ENCODE data around the gene MT1A.

Gene MT1A

GRCh38 chr16:56634715-56635440, 3.6 kb upstream of the MT1A start:
- peak; percentile 20 for ATAC-seq

GRCh38 chr16:56635441-56635967, 3.0 kb upstream of the MT1A start:
- no peak for ATAC-seq
- TF ChIP-seq TOX (CRISPR knock-in tag; IDR thresholded peaks at IDR 0.05; ENCODE audit: borderline replicate concordance), result no peak
- TF ChIP-seq CSRNP3 (CRISPR knock-in tag; IDR thresholded peaks at IDR 0.05), result no peak
- TF ChIP-seq PATZ1 (CRISPR knock-in tag; IDR thresholded peaks at IDR 0.05; ENCODE audit: borderline replicate concordance), result no peak
- TF ChIP-seq GLIS3 (CRISPR knock-in tag; IDR thresholded peaks at IDR 0.05), result no peak
- TF ChIP-seq SNAI2 (CRISPR knock-in tag; IDR thresholded peaks at IDR 0.05), result no peak
- no peak for TF ChIP-seq ZFP3 (CRISPR knock-in tag; IDR thresholded peaks at IDR 0.05)
- TF ChIP-seq ZNF8 (CRISPR knock-in tag; IDR thresholded peaks at IDR 0.05), result no peak
- no peak for TF ChIP-seq OSR1 (CRISPR knock-in tag; IDR thresholded peaks at IDR 0.05)

More at GRCh38 chr16:56634715-56635440, 3.6 kb upstream of the MT1A start:
- no peak for TF ChIP-seq BACH2 (CRISPR knock-in tag; IDR thresholded peaks at IDR 0.05; ENCODE audit: borderline replicate concordance)
- no peak for TF ChIP-seq CSRNP3 (CRISPR knock-in tag; IDR thresholded peaks at IDR 0.05)
- TF ChIP-seq PPARA (CRISPR knock-in tag; IDR thresholded peaks at IDR 0.05; ENCODE audit: borderline replicate concordance), result no peak
- no peak for TF ChIP-seq ZC3H10 (CRISPR knock-in tag; IDR thresholded peaks at IDR 0.05)
- no peak for TF ChIP-seq TOX (CRISPR knock-in tag; IDR thresholded peaks at IDR 0.05; ENCODE audit: borderline replicate concordance)
- no peak for TF ChIP-seq ZNF565 (CRISPR knock-in tag; conservative IDR thresholded peaks at IDR 0.05; ENCODE audit: low read depth)
- TF ChIP-seq TSHZ2 (CRISPR knock-in tag; IDR thresholded peaks at IDR 0.05), result no peak
- TF ChIP-seq OSR1 (CRISPR knock-in tag; IDR thresholded peaks at IDR 0.05), result no peak
- TF ChIP-seq ZFP3 (CRISPR knock-in tag; IDR thresholded peaks at IDR 0.05), result no peak
- TF ChIP-seq CSDC2 (CRISPR knock-in tag; IDR thresholded peaks at IDR 0.05), result no peak
- no peak for TF ChIP-seq ZNF70 (CRISPR knock-in tag; IDR thresholded peaks at IDR 0.05)
- TF ChIP-seq ESRRG (CRISPR knock-in tag; IDR thresholded peaks at IDR 0.05), result no peak
- no peak for TF ChIP-seq ISL1 (CRISPR knock-in tag; IDR thresholded peaks at IDR 0.05)
- TF ChIP-seq POU6F1 (CRISPR knock-in tag; IDR thresholded peaks at IDR 0.05; ENCODE audit: borderline replicate concordance, low read depth), result no peak
- no peak for TF ChIP-seq ZNF8 (CRISPR knock-in tag; IDR thresholded peaks at IDR 0.05)
- TF ChIP-seq TCF4 (CRISPR knock-in tag; IDR thresholded peaks at IDR 0.05; ENCODE audit: borderline replicate concordance), result no peak
- no peak for TF ChIP-seq RARB (CRISPR knock-in tag; IDR thresholded peaks at IDR 0.05)
- TF ChIP-seq CREB5 (CRISPR knock-in tag; IDR thresholded peaks at IDR 0.05; ENCODE audit: low read depth), result no peak
- no peak for TF ChIP-seq GLIS3 (CRISPR knock-in tag; IDR thresholded peaks at IDR 0.05)
